GM21786 (cell line): ENCODE measurements around the gene CLCN7.

ENCODE experiments used
- ATAC-seq: cut with Tn5 transposase; IDR thresholded peaks from one replicate; pipeline ENCODE4 v1.9.1; 2021; ENCODE audit not compliant: unreplicated experiment

The CLCN7 gene

GRCh38 chr16:1408171-1408837 lies 66.5 kb downstream of the CLCN7 start:
- ATAC-seq: peak; percentile 83

- no peak for ATAC-seq
These were observed 67.1 kb downstream of the CLCN7 start for GRCh38 chr16:1407753-1408152.

- no peak for ATAC-seq
These were observed 71.1 kb downstream of the CLCN7 start for GRCh38 chr16:1403733-1404132.

- ATAC-seq: no peak
These were observed 71.8 kb downstream of the CLCN7 start for GRCh38 chr16:1403036-1403435.

- no peak for ATAC-seq
These were observed 73.1 kb downstream of the CLCN7 start for GRCh38 chr16:1401758-1402154.

- ATAC-seq: no peak
These were observed 73.6 kb downstream of the CLCN7 start for GRCh38 chr16:1401061-1401757.

GRCh38 chr16:1398826-1399581 lies 75.8 kb downstream of the CLCN7 start:
- no peak for ATAC-seq

- no peak for ATAC-seq
These were observed 76.5 kb downstream of the CLCN7 start for GRCh38 chr16:1398351-1398750.

GRCh38 chr16:1397779-1398178 lies 77.0 kb downstream of the CLCN7 start:
- no peak for ATAC-seq

GRCh38 chr16:1395444-1396031 lies 79.3 kb downstream of the CLCN7 start:
- no peak for ATAC-seq
